ENCODE measurements around the gene FDPS.

Gene FDPS

GRCh38 chr1:155319536-155319935 lies 10.9 kb downstream of the FDPS start:
- DNase-seq (ENCODE audit: low read depth): no peak
- no peak overlapping the region for H3K4me3 ChIP-seq (ENCODE audit: low read depth, low read length)
- TF ChIP-seq MAX (IDR thresholded peaks at IDR 0.05; ENCODE audit: low read depth, low read length) (no peak), POLR2A (IDR thresholded peaks at IDR 0.05; ENCODE audit: extremely low read depth, insufficient read length) (no peak), CTCF (IDR thresholded peaks at IDR 0.05; ENCODE audit: low read depth, low read length) (no peak), MYC (IDR thresholded peaks at IDR 0.05; ENCODE audit: low read depth, low read length) (no peak)

GRCh38 chr1:155320252-155320651 lies 11.6 kb downstream of the FDPS start:
- no peak overlapping the region for H3K4me3 ChIP-seq (ENCODE audit: low read depth, low read length)
- TF ChIP-seq MYC (IDR thresholded peaks at IDR 0.05; ENCODE audit: low read depth, low read length) (no peak), POLR2A (IDR thresholded peaks at IDR 0.05; ENCODE audit: extremely low read depth, insufficient read length) (no peak), CTCF (IDR thresholded peaks at IDR 0.05; ENCODE audit: low read depth, low read length) (no peak), MAX (IDR thresholded peaks at IDR 0.05; ENCODE audit: low read depth, low read length) (no peak)
- no peak for DNase-seq (ENCODE audit: low read depth)

GRCh38 chr1:155320661-155321617 lies 12.3 kb downstream of the FDPS start, which contains the start of gene RUSC1:
RUSC1 (plus strand) TSS chr1:155320894; CDS start chr1:155321774, 880 bp downstream.
- TF ChIP-seq MYC (IDR thresholded peaks at IDR 0.05; ENCODE audit: low read depth, low read length): no peak
- H3K4me3 ChIP-seq (ENCODE audit: low read depth, low read length): no peak within 1 kb of the TSS
- peak; percentile 15 for DNase-seq (ENCODE audit: low read depth)

GRCh38 chr1:155321639-155322503 lies 13.2 kb downstream of the FDPS start:
- no peak for DNase-seq (ENCODE audit: low read depth)
- H3K4me3 ChIP-seq (ENCODE audit: low read depth, low read length): no peak overlapping the region
- TF ChIP-seq MYC (IDR thresholded peaks at IDR 0.05; ENCODE audit: low read depth, low read length) (no peak), MAX (IDR thresholded peaks at IDR 0.05; ENCODE audit: low read depth, low read length) (no peak), POLR2A (IDR thresholded peaks at IDR 0.05; ENCODE audit: extremely low read depth, insufficient read length) (no peak), CTCF (IDR thresholded peaks at IDR 0.05; ENCODE audit: low read depth, low read length) (no peak)

GRCh38 chr1:155322571-155322952 lies 13.9 kb downstream of the FDPS start:
- peak overlapping the region; percentile 25 for H3K4me3 ChIP-seq (ENCODE audit: low read depth, low read length)
- peak; percentile 41 for DNase-seq (ENCODE audit: low read depth)
- TF ChIP-seq MAX (IDR thresholded peaks at IDR 0.05; ENCODE audit: low read depth, low read length) (no peak), MYC (IDR thresholded peaks at IDR 0.05; ENCODE audit: low read depth, low read length) (no peak), POLR2A (IDR thresholded peaks at IDR 0.05; ENCODE audit: extremely low read depth, insufficient read length) (no peak)

GRCh38 chr1:155322953-155323728 lies 14.5 kb downstream of the FDPS start:
- DNase-seq (ENCODE audit: low read depth): peak; percentile 88
- H3K4me3 ChIP-seq (ENCODE audit: low read depth, low read length): peak overlapping the region; percentile 71

More at GRCh38 chr1:155322953-155323728, 14.5 kb downstream of the FDPS start:
- peak; percentile 76 for TF ChIP-seq CTCF (IDR thresholded peaks at IDR 0.05; ENCODE audit: low read depth, low read length)
- TF ChIP-seq MAX (IDR thresholded peaks at IDR 0.05; ENCODE audit: low read depth, low read length): peak; percentile 41
- TF ChIP-seq POLR2A (IDR thresholded peaks at IDR 0.05; ENCODE audit: extremely low read depth, insufficient read length): no peak
- TF ChIP-seq MYC (IDR thresholded peaks at IDR 0.05; ENCODE audit: low read depth, low read length): peak; percentile 19; the same call in 1 of the 2 replicates

Measured in NB4 (cell line).